ENCODE measurements around the gene DLL4.
"Not testable (repeated sequence)": the region's sequence is repeated elsewhere in the genome, so short reads cannot be mapped to it uniquely, and the experiment has no call there.

Gene DLL4

DNA sequence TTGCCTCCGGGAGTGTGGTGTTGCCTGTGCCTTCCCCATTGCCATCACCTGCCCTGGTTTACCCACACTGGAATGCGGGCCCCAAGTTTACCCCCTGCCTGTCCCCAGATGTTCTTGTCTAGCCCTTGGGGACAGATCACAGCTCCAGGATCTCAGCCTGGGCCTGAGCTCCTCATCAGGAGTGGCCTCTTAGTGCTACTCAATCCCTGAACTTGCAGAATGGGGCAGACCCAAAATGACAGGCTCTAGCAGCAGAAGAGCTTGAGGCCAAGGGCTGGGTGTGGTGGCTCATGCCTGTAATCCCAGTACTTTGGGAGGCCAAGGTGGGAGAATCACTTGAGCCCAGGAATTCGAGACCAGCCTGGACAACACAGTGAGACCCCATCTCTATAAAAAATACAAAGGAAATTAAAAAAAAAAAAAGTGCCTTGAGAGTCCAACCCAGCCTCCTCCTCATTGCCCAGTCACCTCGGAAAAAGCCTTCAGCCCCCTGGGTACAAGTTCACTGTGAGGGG, 28.0 kb downstream of the DLL4 start:
- FAIRE-seq = no peak
- no peak for DNase-seq (ENCODE audit: insufficient read length, low spot score)

DNA sequence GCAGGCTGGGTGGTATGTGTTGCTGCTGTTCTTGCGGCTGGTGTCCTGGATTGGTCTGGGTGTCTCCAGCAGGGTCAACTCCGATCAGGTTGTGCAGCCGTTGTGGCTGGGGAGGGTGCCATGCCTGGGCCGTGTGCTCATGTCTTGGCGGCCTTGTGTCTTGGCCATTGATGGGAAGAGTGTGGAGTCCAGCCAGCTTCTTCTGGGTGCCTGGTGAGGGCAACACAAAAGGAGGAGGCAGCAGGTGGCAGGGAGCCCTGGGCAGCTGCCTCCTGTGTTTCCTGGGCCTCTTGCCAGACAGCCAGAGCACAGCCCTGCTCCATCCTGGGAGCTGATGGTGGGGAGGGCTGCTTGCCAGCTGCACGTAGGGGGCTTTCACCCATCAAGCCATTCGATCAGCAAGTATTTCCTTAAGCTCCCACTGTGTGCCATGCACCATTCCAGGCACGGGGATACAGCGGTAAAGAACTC, 28.5 kb downstream of the DLL4 start:
- FAIRE-seq = no peak
- DNase-seq (ENCODE audit: insufficient read length, low spot score) = no peak

DNA sequence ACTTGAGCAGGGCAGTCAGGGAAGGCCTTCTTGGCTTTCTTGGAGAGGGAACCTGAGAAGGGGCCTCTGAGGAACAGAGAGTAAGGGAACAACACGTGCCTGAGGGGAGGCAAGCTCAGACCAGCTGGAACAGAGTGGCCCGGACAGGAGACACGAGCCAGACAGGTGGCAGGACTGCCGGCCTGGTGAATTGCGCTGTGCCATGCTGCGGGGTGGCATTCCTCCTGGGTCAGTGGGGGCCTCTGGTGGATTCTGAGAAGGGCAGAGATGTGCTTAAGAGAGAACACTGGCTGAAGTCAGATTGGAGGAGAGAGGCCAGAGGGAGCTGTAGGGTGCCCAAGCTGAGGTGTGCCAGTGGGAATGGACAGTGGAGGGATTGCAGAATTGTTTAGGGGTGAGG, 29.0 kb downstream of the DLL4 start:
- FAIRE-seq (no peak), DNase-seq (ENCODE audit: insufficient read length, low spot score) (no peak)

DNA sequence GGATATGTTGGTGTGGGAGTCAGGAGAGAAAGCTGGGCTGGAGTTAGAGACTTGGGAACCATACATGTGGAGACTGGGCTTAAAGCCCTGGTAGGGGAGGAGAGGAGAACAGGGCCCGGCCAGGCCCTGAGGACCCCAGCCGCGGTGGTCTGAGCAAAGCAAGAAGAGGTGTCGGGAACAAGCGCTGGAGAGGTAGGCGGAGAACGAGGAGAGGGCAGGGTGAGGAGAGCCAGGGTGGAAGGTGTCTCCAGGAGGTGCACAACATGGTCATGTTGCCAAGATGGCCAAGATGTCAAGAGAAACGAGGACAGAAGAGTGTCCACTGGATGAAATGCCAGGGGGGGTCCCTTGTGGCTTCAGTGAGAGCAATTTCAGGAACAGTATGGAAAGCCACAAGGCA, 29.6 kb downstream of the DLL4 start:
- FAIRE-seq (no peak), DNase-seq (ENCODE audit: insufficient read length, low spot score) (no peak)

DNA sequence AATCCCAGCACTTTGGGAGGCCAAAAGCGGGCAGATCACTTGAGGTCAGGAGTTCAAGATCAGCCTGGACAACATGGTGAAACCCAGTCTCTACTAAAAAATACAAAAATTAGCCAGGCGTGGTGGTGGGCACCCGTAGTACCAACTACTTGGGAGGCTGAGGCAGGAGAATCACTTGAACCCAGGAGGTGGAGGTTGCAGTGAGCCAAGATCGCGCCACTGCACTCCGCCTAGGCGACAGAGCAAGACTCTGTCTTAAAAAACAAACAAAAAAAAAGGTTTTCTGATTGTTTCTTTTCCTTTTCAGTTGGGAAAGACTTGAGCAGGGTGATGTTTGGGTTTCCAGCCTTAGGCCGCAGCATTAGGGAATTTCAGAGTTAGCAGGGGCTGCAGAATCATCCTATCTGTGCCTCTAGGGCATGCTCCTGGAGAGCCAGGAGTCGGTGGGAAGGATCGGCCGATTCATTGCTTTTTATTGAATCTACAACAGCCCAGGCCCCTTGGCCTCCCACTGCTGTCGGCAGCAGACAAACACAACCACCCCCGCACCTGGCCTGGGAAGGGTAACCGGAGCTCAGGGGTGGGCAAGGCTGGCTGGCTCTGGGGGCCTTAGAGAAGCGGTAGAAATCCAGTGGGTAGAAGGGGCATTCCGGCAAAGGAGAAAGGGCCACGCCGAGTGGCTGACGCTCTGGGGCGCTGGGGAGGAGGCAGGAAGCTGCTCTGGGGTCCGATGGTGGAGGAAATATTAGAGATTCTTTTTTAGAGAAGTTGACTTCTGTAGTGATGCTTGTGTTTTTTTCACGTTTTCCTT, 30.4 kb downstream of the DLL4 start:
- no peak for DNase-seq (ENCODE audit: insufficient read length, low spot score)
- FAIRE-seq = no peak

DNA sequence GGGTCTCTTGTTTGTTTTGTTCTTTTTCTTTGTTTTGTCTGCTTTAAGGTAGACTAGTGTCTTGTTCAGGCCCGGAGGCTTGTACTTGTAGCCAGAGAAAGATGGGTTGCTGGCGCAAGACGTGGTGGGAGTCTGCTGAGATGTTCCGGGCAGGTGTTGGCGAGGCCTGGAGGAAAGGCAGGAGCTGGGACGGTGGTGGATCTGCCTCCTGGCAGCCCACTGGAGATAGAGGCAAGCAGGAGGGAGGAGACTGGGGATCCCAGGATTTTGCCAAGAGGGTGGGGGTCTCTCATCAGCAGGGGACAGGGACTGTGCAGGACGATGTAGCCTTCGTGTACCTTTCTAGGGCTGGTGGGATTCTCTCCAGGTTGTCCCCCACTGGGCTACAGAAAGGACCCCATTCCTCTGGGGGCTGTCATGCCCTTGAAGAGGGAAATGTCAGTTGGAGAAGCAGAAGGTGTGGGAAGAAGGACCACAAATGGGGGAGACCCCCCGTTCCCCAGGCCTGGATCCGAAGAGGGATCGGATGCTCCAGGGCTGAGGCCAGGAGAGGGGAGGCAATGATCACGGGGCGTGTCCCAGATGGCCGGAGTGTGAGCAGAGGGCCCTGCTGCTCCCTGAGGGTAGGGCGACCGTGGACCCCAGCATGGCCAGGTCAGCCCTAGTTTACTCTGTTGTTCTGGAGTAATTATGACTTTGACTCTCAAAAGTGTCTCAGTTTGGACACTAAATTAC, 31.2 kb downstream of the DLL4 start:
- DNase-seq (ENCODE audit: insufficient read length, low spot score) (no peak), FAIRE-seq (no peak)

DNA sequence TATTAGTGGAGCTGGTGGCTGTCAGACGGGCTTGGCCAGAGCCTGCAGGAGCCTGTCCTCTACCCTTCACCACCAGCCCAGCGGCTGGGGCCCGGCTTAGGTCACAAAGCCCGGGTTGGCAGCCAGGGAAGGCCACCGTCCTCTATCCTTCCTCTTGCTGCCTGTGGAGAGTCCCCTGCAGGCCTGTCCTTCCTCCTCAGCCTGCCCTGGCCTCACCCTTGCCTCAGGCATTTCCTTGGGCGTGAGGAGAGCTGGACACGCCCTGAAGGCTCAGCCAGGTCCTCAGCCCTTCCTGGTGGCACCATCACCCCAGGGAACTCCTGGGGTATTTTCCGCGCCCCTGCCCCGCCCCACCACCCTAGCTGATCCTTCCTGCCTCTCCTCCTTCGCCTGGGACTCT, 31.8 kb downstream of the DLL4 start:
- DNase-seq (ENCODE audit: insufficient read length, low spot score) = no peak
- no peak for FAIRE-seq

DNA sequence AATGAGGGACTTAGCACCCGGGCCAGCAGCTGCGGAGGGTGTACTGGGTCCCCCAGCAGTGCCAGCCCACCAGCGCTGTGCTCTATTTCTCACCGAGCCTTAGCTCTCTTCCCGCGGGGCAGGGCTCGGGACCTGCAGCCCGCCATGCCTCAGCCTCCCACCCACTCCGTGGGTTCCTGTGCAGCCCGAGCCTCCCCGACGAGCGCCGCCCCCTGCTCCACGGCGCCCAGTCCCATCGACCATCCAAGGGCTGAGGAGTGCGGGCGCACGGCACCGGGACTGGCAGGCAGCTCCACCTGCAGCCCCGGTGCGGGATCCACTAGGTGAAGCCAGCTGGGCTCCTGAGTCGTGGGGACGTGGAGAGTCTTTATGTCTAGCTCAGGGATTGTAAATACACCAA, 32.6 kb downstream of the DLL4 start:
- FAIRE-seq; DNase-seq (ENCODE audit: insufficient read length, low spot score): not testable (repeated sequence)

DNA sequence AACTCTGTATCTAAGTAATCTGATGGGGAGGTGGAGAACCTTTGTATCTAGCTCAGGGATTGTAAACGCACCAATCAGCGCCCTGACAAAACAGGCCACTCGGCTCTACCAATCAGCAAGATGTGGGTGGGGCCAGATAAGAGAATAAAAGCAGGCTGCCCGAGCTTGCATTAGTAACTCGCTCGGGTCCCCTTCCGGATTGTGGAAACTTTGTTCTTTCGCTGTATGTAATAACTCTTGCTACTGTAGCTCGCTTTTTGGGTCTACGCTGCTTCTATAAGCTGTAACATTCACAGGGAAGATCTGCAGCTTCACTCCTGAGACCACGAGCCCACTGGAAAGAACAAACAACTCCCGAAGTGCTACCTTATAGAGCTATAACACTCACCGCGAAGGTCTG, 33.2 kb downstream of the DLL4 start:
- not testable (repeated sequence) for DNase-seq (ENCODE audit: insufficient read length, low spot score); FAIRE-seq

DNA sequence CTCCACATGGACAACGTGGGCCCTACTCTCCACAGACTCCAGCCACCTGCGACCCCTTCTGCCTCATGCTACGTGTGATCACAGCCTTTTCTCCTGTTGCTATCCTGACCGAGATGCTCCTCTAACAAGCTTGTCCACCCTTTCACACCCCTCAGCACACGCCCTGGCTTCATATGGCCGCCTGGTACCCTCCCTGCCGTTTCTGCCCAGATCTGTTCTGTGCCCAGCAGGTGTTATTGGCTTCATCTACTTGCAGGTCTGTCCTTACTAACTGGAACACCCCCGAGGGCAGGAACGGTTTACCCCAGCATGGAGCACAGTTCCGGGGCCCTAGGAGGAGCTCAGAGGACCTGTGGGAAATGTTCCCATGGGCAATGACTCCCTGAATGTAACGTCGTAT, 34.1 kb downstream of the DLL4 start:
- FAIRE-seq (no peak), DNase-seq (ENCODE audit: insufficient read length, low spot score) (no peak)

DNA sequence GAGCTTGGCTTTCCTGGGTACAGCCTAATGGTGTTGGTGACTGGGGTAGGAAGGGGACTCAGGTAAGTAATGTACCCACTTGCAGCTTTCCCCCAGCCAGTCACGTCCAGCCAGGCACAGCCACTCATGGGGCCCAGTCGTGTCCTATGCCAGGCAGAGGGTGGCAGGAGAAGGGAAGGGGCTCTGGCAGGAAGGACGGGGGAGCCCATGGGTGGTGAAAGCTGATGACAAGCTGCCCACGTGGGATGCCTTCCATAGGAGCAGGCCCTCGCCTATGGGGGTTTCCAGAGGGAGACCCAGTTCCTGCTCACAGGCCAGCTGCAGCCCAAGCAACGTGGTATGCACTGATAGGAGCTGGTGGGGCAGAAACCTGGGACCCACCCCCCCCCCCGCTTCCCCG, 34.9 kb downstream of the DLL4 start:
- DNase-seq (ENCODE audit: insufficient read length, low spot score) (no peak), FAIRE-seq (no peak)

DNA sequence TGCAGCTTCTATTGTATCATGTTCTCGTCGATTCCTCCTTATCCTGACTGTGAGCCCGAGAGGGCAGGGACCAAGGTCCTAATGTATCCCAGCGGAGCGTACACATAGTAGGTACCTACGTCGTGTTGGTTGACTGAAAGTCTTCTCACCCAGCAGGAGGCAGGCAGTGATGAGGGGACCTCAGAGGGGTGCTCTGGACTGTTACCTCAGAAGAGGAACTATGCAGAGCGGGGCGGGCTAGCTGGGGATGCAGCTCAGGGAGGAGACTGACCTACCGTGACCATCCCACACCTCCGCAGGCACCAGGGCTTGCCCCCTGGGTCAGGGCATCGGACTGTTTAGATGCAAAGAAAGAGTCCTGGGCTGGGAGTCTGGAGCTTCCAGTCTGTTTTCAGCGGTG, 35.5 kb downstream of the DLL4 start:
- FAIRE-seq (no peak), DNase-seq (ENCODE audit: insufficient read length, low spot score) (no peak)

DNA sequence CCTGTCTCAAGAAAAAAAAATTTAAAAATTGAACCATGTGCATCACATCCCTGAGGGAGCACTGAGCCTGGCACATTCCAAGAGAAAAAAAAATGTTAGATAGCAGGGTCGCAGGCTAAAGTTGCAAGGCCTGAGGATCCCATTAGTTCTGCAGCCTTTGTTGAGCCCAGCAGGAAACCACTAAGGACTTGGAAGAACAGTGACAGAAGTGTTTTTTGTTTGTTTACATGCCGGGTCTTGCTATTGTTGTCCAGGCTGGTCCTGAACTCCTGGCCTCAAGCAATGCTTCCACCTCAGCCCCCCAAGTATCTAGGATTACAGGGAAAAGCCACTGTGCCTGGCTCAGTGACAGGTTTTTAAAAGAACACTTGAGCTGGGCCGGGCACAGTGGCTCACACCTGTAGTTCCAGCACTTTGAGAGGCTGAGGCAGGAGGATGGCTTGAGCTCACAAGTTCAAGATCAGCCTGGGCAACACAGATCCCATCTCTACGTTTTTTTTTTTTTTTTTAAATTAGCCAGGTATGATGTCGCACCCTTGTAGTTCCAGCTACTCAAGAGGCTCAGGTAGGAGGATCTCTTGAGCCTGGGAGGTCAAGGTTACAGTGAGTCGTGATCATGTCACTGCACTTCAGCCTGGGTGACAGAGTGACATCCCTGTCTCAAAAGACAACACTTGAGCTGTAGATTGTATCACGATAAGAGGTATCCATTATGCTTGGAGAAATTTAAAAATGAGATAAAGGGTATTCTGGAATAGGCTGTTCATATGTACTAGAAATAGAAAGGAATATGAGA, 39.3 kb downstream of the DLL4 start:
- DNase-seq (ENCODE audit: insufficient read length, low spot score) (no peak), FAIRE-seq (no peak)

DNA sequence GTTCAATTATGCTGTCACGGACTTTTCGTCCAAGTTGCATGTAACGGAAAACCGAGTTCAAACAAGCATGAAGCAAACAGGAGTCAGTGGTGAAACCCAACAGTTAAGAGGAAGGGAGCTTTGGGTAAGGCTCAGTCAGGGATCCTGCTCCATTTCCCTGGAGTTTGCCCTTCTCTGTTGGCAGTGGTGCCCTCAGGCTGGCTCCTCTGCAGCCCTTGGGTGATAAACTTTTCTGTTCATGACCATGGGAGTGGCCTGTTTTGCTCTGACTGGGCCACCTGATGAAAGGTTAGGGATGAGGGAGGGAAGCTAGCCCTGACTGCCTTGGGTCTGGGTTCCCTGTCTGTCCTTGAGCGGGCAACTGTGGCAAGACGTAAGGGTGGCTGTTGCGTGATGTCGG, 40.2 kb downstream of the DLL4 start:
- DNase-seq (ENCODE audit: insufficient read length, low spot score) (no peak), FAIRE-seq (no peak)

DNA sequence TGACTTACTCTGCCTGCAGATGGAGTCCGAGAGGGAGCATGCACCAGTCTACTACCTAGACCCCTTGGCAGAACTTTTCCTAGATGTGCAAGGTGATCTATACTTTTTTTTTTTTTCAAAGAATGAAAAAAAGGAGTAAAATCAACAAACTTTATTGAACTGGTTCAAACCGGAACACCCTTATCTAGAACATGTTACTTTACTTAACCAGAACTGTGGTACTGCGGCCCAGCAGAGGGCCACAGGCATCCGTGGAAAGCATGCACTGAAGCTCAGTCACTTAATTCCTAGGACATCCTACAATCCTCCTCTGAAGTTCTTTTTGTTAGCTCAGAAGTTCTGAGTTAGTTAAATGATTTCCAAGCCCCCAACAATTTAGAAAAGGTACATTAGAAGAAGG, 45.7 kb downstream of the DLL4 start:
- DNase-seq (ENCODE audit: insufficient read length, low spot score) (no peak), FAIRE-seq (no peak)

DNA sequence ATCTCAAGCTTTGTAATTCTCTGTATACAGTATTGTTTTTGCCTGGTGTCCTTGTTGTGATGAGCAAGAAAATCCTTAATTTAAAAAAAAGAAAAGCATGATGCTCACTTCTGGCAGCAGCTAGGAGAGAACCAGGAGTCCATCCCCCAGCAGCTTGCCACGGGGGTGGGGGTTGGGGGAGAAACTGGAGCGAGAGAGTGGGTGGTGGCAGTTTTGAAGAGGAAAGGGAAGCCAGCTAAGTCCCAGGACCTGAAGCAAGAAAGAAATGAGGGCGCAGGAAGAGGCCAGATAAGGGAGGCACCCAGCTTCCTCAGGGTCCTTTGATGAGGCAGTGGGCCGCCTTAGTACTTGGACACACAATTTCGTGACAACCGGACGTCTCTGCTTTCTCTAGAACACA, 47.7 kb downstream of the DLL4 start:
- no peak for FAIRE-seq
- no peak for DNase-seq (ENCODE audit: insufficient read length, low spot score)

DNA sequence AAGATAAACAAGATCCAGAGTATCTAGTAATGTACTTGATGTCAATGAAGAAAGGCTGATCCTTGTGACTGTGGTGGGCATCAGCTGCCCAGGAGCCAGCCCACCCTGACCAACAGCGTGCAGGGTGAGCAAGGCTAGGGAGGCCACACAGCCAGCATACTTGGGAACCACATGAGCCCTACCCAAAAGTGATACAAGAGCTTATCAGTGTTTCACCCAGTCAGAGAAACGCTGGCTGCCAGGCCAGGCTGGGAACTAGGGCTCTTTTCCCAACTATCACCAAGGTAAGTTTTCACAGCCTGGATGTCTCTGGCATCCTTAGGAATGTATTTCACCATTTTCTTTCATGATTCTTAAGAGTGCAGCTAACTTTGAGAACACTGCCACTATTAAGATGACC, 49.0 kb downstream of the DLL4 start:
- DNase-seq (ENCODE audit: insufficient read length, low spot score) (no peak), FAIRE-seq (no peak)

DNA sequence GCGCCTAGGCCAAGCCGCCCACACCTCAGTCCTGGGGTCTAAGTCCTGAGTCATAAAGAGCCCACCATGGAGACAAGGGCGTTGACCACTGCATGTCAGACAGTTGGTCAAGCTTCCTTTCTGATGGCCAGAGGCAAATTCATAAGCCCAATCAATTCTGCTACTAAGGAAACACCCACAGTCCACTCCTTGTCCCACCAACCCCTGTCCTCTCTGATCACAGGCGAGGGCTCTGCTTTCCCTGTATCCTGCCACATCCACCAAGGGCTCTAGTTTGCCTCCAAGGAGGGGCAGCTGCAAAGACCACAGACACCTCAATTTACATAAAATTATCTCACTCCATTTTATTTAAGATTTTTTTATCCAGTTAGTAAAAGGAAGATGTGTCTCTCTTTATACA, 49.4 kb downstream of the DLL4 start:
- DNase-seq (ENCODE audit: insufficient read length, low spot score) (no peak), FAIRE-seq (no peak)

DNA sequence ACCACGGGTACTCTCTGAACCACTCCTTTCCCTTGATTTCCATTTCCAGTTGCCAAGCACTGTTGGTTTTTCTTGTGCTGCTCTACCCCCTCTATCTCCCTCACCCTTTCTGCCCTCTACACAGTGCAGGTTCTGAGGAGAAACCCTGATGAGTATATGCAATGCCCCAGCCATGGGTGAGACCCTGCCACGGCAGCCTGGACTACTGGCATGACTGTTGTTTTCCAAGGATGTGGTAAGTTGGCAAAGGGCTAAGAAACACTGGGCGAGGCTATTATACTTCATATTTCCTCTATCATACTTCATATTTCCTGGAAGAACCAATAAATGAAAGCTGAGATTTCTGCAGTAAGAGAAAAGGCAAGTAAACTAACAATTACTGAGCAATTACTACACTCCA, 52.0 kb downstream of the DLL4 start:
- DNase-seq (ENCODE audit: insufficient read length, low spot score) (no peak), FAIRE-seq (no peak)

DNA sequence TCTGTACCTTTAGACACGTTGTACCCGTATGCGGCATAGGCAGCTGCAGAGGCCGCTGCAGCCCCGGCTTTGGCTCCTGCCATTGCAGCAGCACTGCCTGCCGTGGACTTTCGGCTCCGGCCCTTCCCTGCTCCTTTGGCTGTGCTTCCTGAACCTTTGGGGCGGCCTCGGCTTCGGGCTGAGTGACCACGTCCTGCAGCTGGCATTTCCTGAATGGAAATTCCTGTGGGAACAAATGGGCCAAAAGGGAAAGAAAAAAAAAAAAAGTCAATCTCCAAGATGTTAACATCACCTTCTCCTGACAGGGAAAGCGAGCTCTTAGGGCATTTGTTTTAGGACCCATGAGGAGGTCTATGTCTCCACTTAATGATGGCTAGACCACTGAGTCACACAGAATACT, 53.7 kb downstream of the DLL4 start:
- no peak for FAIRE-seq
- peak; percentile 43 for DNase-seq (ENCODE audit: insufficient read length, low spot score)

DNA sequence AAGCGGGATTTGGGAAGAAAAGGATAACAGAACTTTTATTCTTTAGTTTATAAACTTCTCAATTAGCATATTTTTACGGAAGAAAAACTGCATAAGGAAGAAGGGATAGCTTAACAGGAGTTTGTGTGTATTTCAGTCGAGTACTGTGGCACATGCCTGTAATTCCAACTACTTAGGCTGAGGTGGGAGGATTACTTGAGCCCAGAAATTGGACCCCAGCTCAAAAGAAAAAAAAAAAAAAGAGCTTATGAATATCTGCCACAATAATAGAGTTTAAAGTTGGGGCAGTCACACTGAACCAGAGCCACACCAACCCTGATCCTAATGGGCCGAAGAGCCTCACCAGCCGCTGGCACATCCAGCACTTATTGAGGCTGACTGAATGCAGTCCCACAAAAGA, 55.3 kb downstream of the DLL4 start:
- FAIRE-seq (no peak), DNase-seq (ENCODE audit: insufficient read length, low spot score) (no peak)

Measured in HTR-8/SVneo (cell line).